Hematopoietic multipotent progenitor cell treated with erythropoietin and hydrocortisone succinate and interleukin-3 and kit ligand, for 15 days (in vitro differentiated cells): ENCODE data around the gene CHAMP1.
"Not testable (repeated sequence)": the region's sequence is repeated elsewhere in the genome, so short reads cannot be mapped to it uniquely, and the experiment has no call there.

ENCODE experiments used
- DNase-seq: peaks from one replicate; pipeline ENCODE4 v3.0.0-alpha.2; 2015; ENCODE audit warnings: low spot score

CHAMP1 gene

DNA sequence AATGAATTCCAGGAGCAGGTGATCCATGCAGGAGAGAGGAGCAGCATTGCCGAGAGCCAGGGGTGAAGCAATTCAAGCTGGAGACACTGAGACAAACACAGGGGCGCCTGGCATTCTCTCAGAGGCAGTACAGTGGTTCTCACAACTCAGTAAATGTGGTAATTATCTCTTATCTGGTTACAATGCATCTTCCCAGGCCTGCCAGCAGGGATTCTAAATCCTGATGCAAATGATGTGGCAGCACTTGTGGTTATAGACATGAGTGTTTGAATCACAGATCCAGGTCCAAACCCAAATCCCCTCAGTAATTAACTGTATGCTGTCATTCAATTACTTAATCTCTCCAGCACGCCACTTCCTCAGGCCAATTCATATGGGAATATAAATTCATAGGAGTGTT, 19.6 kb downstream of the CHAMP1 start:
- not testable (repeated sequence) for DNase-seq

GRCh38 chr13:114334305-114335053, 20.2 kb downstream of the CHAMP1 start:
- DNase-seq, result no peak

- DNase-seq, result not testable (repeated sequence)
Observed at GRCh38 chr13:114336457-114336856, 22.2 kb downstream of the CHAMP1 start.

DNA sequence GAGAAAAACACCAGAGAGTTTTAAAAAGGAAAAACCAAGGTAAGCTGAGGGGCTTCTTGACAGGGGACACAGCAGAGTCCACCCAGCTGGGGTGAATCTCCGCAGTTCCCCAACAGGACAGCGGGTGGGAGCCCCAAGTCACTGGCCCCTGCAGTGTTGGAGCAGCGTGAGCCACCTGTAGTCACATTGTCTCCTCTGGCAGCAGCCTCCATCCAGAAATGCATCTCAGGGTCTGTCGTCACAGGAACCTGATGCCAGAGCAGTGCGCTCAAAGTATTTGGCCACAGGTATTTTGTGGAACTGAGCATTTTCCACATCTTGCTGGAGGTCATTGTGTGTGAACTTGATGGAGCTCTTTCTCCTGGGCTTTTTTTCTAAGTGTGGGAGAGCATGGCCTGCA, 24.7 kb downstream of the CHAMP1 start:
- DNase-seq, result no peak

DNA sequence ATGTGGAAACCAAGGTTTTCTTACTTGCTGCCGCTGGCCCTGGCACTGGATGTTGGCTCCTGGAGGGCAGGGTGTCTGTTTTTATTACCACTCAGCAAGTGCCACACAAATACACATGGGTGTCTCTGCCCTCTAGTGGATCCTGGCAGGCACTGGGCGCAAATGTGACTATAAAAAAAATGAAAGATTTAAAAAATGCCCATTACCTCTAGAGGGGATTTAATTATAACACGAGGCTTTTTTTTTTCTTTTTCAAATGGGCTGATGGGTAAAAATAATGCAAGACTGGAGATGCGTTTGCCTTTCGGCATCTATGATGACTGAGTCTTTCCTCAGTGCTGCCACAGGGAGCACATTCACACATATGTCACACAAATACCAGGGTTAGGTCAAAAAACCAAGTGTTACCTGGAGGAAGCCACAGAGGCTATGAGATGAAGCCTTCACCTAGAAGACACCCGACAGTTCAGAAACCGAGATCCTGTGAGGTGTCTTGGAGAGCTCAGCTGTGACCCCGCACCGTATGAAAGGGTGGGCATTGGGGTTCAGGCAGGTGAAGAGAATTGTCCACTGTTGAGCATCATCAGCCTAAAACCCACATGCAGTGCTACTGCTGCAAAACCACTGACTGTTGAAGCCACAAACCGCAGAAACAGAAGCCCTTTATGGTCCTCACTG, 25.7 kb downstream of the CHAMP1 start:
- peak; percentile 35 for DNase-seq

DNA sequence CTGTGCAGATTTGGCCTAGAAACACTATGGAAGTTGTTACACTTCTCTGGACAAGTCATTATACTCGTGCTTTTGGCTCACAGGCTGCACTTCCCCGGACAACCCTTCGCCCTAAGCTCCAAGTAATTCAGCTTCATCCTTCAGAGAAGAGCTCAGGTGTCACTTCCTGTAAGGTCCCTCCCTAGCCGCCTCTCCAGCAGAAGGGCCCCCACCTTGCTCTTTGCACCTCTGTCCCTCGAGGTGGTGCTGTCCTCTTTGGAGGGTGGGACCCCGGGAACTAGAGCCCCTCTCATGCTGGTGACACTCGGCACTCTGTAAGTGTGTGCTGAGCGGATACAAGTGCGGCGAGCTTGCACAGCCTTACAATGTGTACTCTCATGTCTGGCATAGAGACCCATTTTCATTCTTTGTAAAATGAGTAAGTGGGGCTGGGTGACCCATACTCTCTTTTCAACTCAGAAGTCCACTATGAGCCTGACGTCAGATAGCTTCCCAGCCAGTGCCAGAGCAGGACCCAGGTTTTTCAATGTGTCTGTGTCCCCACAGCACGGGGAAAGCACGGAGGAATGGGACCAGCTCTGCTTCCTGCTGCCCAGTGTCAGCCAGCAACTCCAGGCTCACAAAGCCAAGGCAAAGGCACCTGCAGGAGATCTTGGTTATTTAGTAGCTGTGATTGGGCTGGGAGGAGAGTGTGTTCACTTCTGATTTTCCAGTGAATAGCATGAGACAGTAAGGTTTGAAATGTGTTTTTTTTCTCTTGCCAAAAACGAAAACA, 26.9 kb downstream of the CHAMP1 start:
- DNase-seq, result no peak

DNA sequence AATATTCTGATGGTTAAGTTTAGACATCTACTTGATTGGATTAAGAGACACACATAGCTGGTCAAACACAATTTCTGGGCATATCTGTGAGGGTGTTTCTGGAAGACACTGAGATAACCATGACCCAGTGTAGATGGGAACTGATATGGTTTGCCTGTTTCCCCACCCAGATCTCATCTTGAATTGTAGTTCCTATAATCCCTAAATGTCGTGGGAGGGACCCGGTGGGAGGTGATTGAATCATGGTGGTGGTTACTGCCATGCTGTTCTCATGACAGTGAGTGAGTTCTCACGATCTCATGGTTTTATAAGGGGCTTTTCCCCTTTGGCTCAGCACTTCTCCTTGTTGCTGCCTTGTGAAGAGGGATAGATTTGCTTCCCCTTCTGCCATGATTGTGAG, 33.0 kb downstream of the CHAMP1 start:
- not testable (repeated sequence) for DNase-seq

DNA sequence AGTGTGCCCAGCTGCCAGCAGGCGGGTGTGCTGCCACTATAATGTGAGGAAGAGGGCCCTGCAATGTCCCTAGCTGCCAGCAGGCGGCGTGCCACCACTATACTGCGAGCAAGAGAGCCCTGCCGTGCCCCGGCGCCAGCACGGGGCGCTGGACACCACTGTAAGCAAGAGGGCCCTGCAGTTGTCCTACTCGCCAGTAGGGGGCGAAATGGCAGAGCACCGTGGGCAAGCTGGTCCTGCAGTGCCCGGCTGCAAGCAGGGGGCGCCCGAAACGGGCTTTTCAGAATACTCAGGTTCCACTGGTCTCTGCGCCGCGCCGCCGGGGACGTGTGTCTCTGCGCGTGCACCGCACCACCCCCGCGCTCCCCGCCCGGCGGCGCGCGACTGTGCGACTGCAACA, 38.5 kb downstream of the CHAMP1 start:
- peak; percentile 23 for DNase-seq

DNA sequence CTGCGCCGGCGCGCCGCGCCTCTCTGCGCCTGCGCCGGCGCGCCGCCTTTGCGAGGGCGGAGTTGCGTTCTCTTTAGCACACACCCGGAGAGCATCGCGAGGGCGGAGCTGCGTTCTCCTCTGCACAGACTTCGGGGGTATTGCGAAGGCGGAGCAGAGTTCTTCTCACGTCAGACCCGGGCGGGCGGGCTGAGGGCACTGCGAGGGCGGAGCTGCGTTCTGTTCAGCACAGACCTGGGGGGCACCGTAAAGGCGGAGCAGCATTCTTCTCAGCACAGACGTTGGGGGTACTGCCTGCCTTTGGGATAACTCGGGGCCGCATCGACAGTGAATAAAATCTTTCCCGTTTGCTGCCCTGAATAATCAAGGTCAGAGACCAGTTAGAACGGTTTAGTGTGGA, 39.1 kb downstream of the CHAMP1 start:
- not testable (repeated sequence) for DNase-seq
